Right renal pelvis (tissue), 4 donors: ENCODE data around the gene ST8SIA1. TPM values are rescaled to one million over a fixed set of nuclear protein-coding genes. Genes with fewer than 3 reads are reported as not detected.
"Not testable (repeated sequence)": the region's sequence is repeated elsewhere in the genome, so short reads cannot be mapped to it uniquely, and the experiment has no call there.

ENCODE experiments used
- DNase-seq, 4 donors: peaks; one replicate each; pipeline ENCODE4 v3.0.0-alpha.2; 2013; ENCODE audit warnings: low read depth in 4 of 4, low spot score in 3 of 4, missing footprints in 1 of 4
- polyA plus RNA-seq, 4 donors: library from polyadenylated mRNA; unstranded; fragments of 120-200 nt; gene quantifications; one replicate each; pipeline ENCODE4 v1.2.1, GENCODE V29; 2013; ENCODE audit not compliant: insufficient read length in 4 of 4

The ST8SIA1 gene
- polyA plus RNA-seq, 4 donors, result 5.3 to 6.3 (median 5.9) TPM

DNA sequence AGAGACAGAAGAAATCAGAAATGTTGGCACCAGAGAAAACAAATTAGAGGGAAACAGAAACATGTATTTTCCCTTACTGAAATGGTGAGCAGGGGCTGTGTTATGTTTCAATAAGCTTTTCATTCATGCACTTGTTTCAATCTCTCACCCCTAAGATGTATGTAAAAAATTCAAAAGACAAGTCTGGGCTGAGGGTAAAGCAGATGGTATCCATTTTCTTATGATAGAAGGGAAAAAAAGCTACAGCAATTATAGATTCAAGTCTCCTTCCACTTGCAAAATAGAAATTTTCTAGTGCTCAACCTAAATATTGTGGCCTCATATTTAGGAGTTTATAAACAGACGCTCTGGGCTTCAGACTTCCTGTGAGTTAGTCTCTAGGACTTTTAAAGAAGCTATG lies 138.3 kb downstream of the ST8SIA1 start:
- DNase-seq, result no peak

- no peak for DNase-seq
Measured at GRCh38 chr12:22190969-22191368, 143.5 kb downstream of the ST8SIA1 start.

- no peak for DNase-seq
Measured at GRCh38 chr12:22188431-22188830, 146.1 kb downstream of the ST8SIA1 start.

DNA sequence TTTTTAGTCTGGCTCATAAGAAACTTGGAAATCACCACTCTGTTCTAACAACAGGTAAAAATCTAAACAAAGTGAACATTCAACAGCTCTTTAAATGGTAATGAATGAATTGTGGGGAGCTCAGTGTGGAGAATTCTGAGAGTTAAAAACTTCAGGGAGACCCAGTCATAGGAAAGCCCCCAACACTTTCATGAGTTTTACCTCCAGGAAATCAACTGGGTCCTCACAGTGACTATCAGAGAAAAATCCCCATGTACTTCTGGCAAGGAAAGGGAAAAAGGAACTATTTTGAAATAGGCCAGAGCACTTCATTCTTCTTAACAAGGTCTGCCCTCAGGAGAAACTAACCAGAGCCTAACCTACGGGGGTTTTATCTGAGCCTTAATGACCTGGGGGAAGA lies 153.8 kb downstream of the ST8SIA1 start:
- DNase-seq, result no peak

GRCh38 chr12:22173177-22173576 lies 161.3 kb downstream of the ST8SIA1 start:
- no peak for DNase-seq

DNA sequence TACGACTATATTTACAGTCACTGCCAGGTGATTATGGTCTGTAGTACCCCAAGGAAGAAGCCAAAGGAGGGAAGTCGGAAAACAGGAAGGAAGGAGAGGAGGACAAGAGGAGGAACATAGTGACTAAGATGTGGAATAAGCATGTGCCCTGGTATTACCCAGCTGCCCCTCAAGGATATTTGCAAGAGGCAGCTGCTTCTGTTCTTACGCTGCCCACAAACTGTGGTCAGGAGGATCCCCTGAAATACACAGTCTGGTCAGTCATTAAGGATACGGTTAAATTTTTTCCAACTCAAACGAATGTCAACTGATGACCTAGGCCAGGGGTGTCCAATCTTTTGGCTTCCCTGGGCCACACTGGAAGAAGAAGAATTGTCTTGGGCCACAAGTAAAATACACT lies 162.0 kb downstream of the ST8SIA1 start:
- DNase-seq, result no peak

DNA sequence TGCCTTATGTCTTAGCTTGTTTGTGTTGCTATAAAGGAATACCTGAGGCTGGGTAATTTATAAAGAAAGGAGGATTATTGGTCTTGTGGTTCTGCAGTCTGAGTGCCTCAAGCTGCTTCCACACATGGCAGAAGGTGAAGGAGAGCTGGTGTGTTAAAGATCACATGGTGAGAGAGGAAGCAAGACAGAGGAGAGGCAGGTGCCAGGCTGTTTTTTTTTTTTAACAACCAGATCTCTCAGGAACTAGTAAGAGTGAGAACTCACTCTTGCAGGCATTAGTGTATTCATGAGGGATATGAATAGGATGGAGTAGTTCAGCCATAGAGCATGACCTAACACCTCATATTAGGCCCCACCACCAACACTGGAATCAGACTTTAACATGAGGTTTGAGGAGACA lies 165.1 kb downstream of the ST8SIA1 start:
- no peak for DNase-seq

DNA sequence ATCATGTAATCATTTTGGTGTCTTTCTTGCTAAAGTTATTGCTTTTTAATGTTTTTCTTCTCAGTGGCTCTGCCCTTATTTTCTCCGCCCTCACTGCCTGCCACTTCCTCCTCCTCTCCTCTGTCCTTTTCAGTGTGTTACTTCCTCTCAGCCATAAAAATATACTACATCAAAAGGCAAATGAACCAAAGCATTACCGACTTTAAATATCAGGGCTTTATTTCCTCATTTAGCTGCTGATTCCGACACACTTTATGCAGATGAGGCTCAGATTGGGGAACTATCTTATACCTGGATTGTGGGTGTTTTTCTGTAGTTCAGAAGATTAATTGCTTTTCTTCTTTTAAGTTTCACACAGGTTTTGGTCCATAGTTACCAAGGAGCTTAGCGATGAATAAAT lies 170.4 kb downstream of the ST8SIA1 start:
- DNase-seq, result no peak

DNA sequence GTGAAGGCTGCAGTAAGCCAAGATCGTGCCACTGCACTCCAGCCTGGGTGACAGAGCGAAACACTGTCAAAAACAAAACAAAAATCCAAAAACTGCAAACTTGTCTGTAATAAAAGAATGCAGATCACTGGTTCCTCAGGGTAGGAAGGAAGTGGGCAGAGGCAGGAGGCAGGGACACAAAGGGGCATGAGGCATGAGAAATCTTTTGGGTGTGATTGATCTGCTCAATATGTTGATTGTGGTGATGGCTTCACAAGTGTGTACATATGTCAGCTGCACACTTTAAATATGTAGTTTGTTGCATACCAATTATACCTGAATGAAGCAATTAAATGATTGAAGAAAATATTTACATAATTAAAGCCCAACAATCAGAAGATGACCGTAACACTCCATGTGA lies 170.9 kb downstream of the ST8SIA1 start:
- DNase-seq, result no peak

- DNase-seq, result no peak
Measured at GRCh38 chr12:22160396-22161003, 174.0 kb downstream of the ST8SIA1 start.

DNA sequence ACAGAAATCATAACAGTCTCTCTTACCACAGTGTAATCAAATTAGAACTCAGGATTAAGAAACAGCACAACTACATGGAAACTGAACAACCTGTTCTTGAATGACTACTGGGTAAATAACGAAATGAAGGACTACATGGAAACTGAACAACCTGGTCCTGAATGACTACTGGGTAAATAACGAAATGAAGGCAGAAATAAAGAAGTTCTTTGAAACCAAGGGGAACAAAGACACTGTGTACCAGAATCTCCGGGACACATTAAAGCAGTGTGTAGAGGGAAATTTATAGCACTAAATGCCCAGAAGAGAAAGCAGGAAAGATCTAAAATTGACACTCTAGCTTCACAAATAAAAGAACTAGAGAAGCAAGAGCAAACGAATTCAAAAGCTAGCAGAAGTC lies 185.2 kb downstream of the ST8SIA1 start:
- not testable (repeated sequence) for DNase-seq

- DNase-seq, result not testable (repeated sequence)
Measured at GRCh38 chr12:22146686-22147085, 187.8 kb downstream of the ST8SIA1 start.

Other genes starting within 250 kb of the ST8SIA1 start
- 10 to 100 TPM; 67.0 to 93.1 (median 79.2) TPM for gene C2CD5, start 209.8 kb upstream of the ST8SIA1 start, polyA plus RNA-seq